ENCODE data around the gene CDC42EP3.

The CDC42EP3 gene

DNA sequence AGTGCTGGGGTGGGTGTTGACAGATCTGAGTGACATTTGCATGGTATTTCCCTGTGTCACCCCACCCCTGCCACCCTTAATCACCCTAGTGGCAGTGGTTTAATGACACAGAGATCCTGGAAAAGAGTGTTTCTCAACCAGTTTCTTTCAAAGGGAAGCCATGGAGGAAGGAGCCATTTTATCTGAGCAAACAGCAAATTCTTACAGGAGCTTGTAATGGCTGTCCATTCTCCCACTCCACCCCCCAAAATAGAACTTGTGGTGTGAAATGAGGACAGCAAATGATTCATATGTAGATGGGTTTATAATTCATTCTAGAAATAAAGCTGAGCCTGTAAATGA, 51.5 kb downstream of the CDC42EP3 start:
- H3K27ac ChIP-seq = no peak overlapping the region
- TF ChIP-seq Cebpa-rat (IDR thresholded peaks at IDR 0.05) = no peak
- H3K27me3 ChIP-seq = no peaks in the 10 kb centered on the region
- peaks cover 0 to 10% (median 0%) of the 10 kb centered on the region in 11 experiments; a peak in 2 of 22 replicates for H3K9me3 ChIP-seq (replicated peaks in 1 of 11)
- H3K4me3 ChIP-seq = no peak overlapping the region
- H3K9ac ChIP-seq = no peak overlapping the region
- H3K4me1 ChIP-seq = peaks cover 0 to 68% (median 17%) of the 10 kb centered on the region in 10 experiments; a peak in 15 of 20 replicates
- H4K20me1 ChIP-seq = no peaks in the 10 kb centered on the region
- H3K4me2 ChIP-seq = peak overlapping the region in 3 of 11 experiments; percentile 10 to 12 (median 10); a peak in 2 of 22 replicates
- H3K36me3 ChIP-seq = no peaks in the 10 kb centered on the region

DNA sequence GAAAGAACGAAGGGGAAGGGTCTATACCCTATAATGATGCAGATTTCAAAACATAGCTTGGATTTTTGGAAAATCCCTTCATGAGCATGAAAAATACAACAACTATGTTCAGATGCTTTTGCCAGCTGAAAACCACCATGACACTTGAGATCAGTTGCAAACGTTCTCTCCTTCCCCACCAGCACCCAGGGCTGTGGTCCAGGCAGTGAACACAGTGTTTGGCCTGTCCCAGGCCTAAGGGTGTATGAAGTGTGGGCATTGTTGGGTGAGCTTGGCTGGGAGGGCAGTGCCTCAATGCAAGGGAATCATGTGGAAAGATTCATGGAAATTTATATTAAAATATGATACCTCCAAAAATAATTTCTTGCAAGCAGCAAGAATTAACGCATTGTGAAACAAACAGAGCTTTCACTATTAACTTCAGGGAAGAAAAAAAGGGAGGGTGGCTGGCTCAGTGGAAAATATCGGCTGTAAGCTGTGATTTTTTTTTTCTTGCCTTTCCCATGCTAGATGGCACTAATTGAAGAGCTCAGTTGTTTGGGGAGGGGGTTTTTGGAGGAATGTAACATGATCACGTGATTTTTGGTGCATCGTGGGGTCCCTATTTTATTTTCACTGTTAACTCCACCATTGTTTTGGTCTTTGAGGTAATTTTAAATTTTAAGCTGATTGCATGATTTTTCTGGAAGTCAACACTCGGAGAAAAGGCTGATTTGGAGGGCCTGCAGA, 52.0 kb downstream of the CDC42EP3 start:
- Histone ChIP-seq H3K27me3 (no peaks in the 10 kb centered on the region), H4K20me1 (no peaks in the 10 kb centered on the region), H3K4me3 (no peak overlapping the region), H3K4me1 (peaks cover 0 to 68% (median 20%) of the 10 kb centered on the region in 10 experiments; a peak in 15 of 20 replicates), H3K9me3 (replicated peaks in 1 of 11) (peaks cover 0 to 10% (median 0%) of the 10 kb centered on the region in 11 experiments; a peak in 2 of 22 replicates), H3K4me2 (peak overlapping the region in 3 of 11 experiments; percentile 10 to 12 (median 10); a peak in 2 of 22 replicates), H3K36me3 (no peaks in the 10 kb centered on the region), H3K27ac (no peak overlapping the region), H3K9ac (no peak overlapping the region)
- no peak for TF ChIP-seq Cebpa-rat (IDR thresholded peaks at IDR 0.05)

DNA sequence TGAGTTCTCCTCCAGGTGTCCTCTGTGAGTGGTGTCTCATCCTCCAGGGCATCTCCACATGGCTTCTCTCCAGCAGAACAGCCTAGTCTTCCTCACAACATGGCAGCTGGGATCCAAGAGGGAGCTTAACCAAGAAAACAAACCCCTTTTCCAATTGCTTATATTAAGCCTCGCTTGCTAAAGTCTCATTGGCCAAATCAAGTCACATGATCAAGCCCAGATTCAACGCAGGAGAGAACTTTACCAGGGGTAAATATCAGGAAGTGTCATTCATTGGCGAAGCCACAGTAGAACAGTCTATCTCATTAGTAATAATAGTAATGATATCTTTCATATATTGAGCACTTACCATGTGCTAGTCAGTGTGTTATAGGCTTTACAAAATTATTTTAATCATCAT, 53.1 kb downstream of the CDC42EP3 start:
- Histone ChIP-seq H3K4me2 (no peak overlapping the region), H3K4me3 (no peak overlapping the region), H3K4me1 (peaks cover 0 to 65% (median 18%) of the 10 kb centered on the region in 10 experiments; a peak in 15 of 20 replicates), H3K27me3 (no peaks in the 10 kb centered on the region), H3K27ac (no peak overlapping the region), H3K9me3 (replicated peaks in 1 of 11) (peaks cover 0 to 10% (median 0%) of the 10 kb centered on the region in 11 experiments; a peak in 3 of 22 replicates), H3K36me3 (no peaks in the 10 kb centered on the region), H3K9ac (no peak overlapping the region), H4K20me1 (no peaks in the 10 kb centered on the region)
- no peak for TF ChIP-seq Cebpa-rat (IDR thresholded peaks at IDR 0.05)

DNA sequence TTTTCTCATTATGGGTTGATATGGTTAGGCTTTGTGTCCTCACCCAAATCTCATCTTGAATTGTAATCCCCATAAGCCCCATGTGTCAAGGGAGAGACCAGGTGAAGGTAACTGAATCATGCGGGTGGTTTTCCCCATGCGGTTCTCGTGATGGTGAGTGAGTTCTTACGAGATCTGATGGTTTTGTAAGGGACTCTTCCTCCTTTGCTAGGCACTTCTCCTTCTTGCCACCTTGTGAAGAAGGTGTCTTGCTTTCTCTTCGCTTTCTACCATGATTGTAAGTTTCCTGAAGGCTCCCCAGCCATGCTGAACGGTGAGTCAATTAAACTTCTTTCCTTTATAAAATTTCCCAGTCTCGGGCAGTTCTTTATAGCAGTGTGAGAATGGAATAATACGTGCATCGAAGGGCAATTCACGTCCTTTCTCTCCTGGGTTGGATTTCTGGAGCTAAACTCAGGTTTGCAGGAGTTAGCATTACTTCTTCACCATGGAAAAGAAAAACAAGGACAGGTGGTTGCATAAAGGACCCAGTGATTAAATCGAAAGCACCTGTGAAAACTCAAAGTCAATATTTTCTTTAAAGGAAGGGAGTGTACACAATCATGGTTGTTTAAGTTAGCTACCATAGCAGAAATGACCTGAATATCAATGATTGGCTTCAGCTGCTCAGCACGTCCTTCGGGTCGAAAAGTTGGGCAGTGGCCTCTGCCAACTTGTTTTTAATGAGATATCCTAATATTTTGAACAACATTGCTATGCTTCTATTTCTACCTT, 54.1 kb downstream of the CDC42EP3 start:
- Histone ChIP-seq H3K36me3 (no peaks in the 10 kb centered on the region), H3K9me3 (replicated peaks in 1 of 11) (peaks cover 0 to 10% (median 0%) of the 10 kb centered on the region in 11 experiments; a peak in 3 of 22 replicates), H3K4me1 (peaks cover 0 to 55% (median 18%) of the 10 kb centered on the region in 10 experiments; a peak in 15 of 20 replicates), H3K27me3 (no peaks in the 10 kb centered on the region), H4K20me1 (no peaks in the 10 kb centered on the region), H3K4me3 (no peak overlapping the region), H3K27ac (peak overlapping the region in 3 of 11 experiments; percentile 52 to 81 (median 66); a peak in 5 of 22 replicates), H3K4me2 (peak overlapping the region in 4 of 11 experiments; percentile 57 to 84 (median 70); a peak in 6 of 22 replicates), H3K9ac (no peak overlapping the region)
- no peak for TF ChIP-seq Cebpa-rat (IDR thresholded peaks at IDR 0.05)

DNA sequence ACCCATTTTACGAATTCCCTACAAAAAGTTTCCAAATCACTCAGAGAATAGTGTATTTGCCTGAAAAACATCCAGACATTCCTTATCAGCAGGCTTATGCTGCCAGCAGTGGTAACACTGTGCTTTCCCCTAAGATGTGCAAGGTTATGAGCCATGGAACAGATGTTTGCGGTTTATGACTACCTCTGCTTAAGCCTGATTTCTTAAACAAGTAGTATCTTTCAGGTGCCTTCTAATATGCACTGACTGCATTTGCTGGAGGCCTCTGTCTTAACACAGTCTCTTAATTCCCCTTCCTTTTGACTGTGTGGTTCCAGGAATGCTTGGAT, 54.8 kb downstream of the CDC42EP3 start:
- H3K27me3 ChIP-seq = no peaks in the 10 kb centered on the region
- H4K20me1 ChIP-seq = no peaks in the 10 kb centered on the region
- H3K9me3 ChIP-seq (replicated peaks in 1 of 11) = peaks cover 0 to 10% (median 0%) of the 10 kb centered on the region in 11 experiments; a peak in 3 of 22 replicates
- peak overlapping the region in 4 of 11 experiments; percentile 6 to 58 (median 48); a peak in 4 of 22 replicates for H3K9ac ChIP-seq
- TF ChIP-seq Cebpa-rat (IDR thresholded peaks at IDR 0.05) = no peak
- peak overlapping the region in 6 of 11 experiments; percentile 57 to 84 (median 70); a peak in 12 of 22 replicates for H3K4me2 ChIP-seq
- H3K36me3 ChIP-seq = no peaks in the 10 kb centered on the region
- peaks cover 0 to 49% (median 18%) of the 10 kb centered on the region in 10 experiments; a peak in 15 of 20 replicates for H3K4me1 ChIP-seq
- no peak overlapping the region for H3K4me3 ChIP-seq
- H3K27ac ChIP-seq = peak overlapping the region in 6 of 11 experiments; percentile 52 to 81 (median 66); a peak in 12 of 22 replicates

DNA sequence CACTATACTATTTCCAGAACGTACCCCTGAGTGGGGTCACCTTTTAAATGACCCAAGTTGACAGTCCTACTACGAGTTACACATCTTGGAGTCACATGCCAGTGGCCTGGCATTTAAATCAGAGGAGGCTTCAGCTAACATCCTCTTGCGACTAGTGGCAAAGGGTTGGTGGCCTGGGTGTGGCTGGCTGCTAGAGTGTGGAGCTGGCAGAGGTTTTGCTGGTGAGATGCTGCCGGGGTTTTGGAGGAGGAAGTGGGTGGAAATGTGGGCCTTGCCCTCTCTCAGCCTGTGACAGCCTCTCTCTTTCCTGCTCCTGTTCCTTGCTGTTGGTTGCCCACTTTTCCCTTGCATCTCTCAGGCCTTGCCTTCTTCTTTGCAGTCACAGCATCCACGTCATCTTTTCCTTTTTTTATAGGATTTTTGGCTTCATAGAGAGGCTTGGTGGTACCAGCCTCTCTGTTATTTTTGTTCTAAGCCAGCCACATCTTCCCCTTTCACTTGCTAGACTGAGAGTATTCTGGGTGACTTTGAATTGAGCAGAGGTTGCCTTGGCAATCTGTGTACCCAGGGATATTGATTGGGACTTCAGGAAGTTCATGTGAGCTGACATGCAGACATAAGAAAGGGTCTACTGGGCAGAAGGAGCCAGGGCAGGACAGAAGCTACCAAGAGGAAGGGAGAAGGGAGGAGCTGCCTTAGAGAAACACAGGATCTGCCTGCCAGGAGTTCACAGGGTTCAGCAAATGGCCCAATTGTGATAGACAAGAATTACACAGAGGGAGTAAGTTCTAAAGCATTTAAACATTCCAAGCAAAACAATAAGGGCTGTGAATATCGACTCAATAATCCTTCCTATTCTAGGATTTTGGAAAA, 55.4 kb downstream of the CDC42EP3 start:
- TF ChIP-seq Cebpa-rat (IDR thresholded peaks at IDR 0.05) = no peak
- H3K4me2 ChIP-seq = peak overlapping the region in 9 of 11 experiments; percentile 4 to 84 (median 58); a peak in 16 of 22 replicates
- peaks cover 0 to 47% (median 18%) of the 10 kb centered on the region in 10 experiments; a peak in 15 of 20 replicates for H3K4me1 ChIP-seq
- H4K20me1 ChIP-seq = no peaks in the 10 kb centered on the region
- H3K9me3 ChIP-seq (replicated peaks in 1 of 11) = peaks cover 0 to 10% (median 0%) of the 10 kb centered on the region in 11 experiments; a peak in 3 of 22 replicates
- H3K4me3 ChIP-seq = no peak overlapping the region
- no peaks in the 10 kb centered on the region for H3K36me3 ChIP-seq
- H3K9ac ChIP-seq = peak overlapping the region in 6 of 11 experiments; percentile 6 to 58 (median 38); a peak in 10 of 22 replicates
- H3K27me3 ChIP-seq = no peaks in the 10 kb centered on the region
- H3K27ac ChIP-seq = peak overlapping the region in 8 of 11 experiments; percentile 30 to 81 (median 66); a peak in 16 of 22 replicates

DNA sequence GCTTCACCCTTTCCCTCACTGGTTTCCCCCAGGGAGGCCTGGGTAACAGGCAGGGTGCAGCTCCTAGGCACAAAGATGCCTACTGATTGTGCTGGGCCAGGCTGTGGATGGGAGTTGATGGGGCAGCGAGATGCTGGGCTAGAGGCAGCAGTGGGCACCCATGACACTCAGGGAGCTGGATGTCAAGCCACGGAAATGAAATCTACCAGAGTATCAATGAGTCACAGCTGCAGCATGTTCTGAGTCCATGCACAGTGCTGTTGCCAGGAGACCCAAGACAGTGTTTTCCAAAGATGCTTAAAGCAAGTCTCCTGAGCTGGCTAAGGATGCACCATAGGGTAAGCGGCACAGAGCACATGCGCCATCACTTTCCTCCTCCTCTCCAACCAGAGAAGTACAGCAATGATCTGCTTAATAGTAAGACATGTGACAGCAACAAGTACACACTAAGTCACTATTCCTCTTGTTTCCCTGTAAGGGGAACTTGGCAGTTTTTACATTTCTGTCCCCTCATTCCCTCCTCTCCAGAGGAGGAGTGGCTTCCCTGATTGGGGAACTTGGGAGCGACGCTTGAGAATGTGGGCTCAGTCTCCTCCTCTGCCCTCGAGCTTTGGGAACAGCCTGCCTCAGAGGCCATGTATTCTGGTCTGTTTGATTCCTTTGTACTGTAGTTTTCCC, 57.2 kb downstream of the CDC42EP3 start:
- Histone ChIP-seq H3K27me3 (no peaks in the 10 kb centered on the region), H3K36me3 (no peaks in the 10 kb centered on the region), H4K20me1 (no peaks in the 10 kb centered on the region), H3K4me1 (peaks cover 0 to 41% (median 18%) of the 10 kb centered on the region in 10 experiments; a peak in 15 of 20 replicates), H3K4me2 (peak overlapping the region in 3 of 11 experiments; percentile 57 to 84 (median 71); a peak in 6 of 22 replicates), H3K9ac (no peak overlapping the region), H3K4me3 (no peak overlapping the region), H3K27ac (peak overlapping the region in 3 of 11 experiments; percentile 52 to 81 (median 66); a peak in 3 of 22 replicates), H3K9me3 (replicated peaks in 1 of 11) (peaks cover 0 to 10% (median 0%) of the 10 kb centered on the region in 11 experiments; a peak in 3 of 22 replicates)
- TF ChIP-seq Cebpa-rat (IDR thresholded peaks at IDR 0.05) = no peak

DNA sequence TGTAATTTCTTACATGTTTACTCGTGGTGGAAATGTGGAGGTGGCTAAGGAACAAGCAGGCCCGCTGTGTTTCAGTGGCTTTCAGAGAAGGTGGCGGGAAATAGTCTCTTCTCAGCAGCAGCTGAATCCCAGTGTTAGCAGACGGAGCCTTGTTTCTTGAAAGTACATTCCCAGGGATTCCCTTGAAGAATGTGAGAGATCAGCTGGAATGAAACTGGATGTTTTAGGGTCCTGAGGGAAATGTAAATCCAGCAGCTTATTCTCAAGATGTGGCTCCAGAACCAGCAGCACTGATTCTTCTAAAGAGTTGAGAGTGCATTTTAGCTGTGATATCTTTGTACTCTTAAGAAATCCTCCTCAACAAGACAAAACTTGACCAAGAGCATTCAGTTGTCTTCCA, 59.1 kb downstream of the CDC42EP3 start:
- peaks cover 0 to 38% (median 18%) of the 10 kb centered on the region in 10 experiments; a peak in 15 of 20 replicates for H3K4me1 ChIP-seq
- no peaks in the 10 kb centered on the region for H3K27me3 ChIP-seq
- H3K9me3 ChIP-seq (replicated peaks in 1 of 11) = peaks cover 0 to 9% (median 0%) of the 10 kb centered on the region in 11 experiments; a peak in 4 of 22 replicates
- no peak overlapping the region for H3K4me2 ChIP-seq
- no peak overlapping the region for H3K27ac ChIP-seq
- H3K9ac ChIP-seq = no peak overlapping the region
- TF ChIP-seq Cebpa-rat (IDR thresholded peaks at IDR 0.05) = no peak
- no peaks in the 10 kb centered on the region for H3K36me3 ChIP-seq
- no peaks in the 10 kb centered on the region for H4K20me1 ChIP-seq
- no peak overlapping the region for H3K4me3 ChIP-seq
